HG03103 (cell line): ENCODE data around the gene TMTC2.

Source experiments
- ATAC-seq: cut with Tn5 transposase; IDR thresholded peaks from one replicate; pipeline ENCODE4 v1.9.1; 2021; ENCODE audit warnings: low read depth; ENCODE audit not compliant: unreplicated experiment

The TMTC2 gene

DNA sequence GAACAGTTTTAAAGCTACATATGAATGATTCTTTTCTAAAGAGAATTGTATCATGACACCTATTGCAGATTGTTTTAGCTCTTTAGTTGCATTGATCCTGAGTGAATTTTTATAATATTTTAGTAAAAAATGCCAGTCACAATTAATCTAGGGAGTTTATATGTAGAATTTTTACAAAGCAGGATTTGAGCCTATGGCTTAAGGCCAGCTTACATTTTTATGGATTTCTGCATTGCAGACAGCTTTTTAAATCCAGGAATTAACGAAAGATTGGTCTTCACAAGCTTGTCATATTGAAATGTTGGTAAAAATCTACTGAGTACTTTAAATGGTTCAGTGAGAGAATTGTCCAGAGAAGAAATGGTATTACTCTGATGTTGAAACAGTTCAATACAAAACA, 358.0 kb downstream of the TMTC2 start:
- ATAC-seq, result no peak

DNA sequence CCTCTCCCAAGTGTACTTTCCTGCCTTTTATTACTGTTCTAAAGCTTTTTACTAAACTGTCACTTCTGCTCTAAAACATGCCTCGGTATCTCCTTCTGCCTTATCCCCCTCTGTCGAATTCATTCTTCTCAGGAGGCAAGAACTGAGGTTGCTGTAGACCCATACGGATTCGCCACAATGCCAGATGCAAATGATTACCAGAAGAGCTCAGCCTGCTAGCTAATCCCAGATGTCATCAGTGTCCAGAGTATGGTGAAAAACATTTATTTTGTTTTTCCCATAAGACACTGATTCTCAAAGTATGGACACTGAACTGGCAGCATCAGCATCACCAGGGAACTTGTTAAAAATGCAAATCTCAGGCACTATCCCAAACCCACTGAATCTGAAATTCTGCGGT, 359.3 kb downstream of the TMTC2 start:
- no peak for ATAC-seq

DNA sequence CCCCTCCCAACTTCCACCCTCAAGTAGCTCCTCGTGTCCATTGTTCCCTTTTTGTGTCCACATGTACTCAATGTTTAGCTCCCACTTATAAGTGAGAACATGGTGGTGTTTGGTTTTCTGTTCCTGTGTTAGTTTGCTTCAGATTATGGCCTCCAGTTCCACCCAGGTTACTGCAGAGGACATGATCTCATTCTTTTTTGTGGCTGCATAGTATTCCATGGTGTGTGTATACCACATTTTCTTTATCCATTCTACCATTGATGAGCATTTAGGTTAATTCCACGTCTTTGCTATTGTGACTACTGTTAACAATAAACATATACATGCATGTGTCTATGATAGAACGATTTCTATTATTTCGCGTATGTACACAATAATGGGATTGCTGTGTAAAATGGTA, 362.6 kb downstream of the TMTC2 start:
- ATAC-seq, result no peak

DNA sequence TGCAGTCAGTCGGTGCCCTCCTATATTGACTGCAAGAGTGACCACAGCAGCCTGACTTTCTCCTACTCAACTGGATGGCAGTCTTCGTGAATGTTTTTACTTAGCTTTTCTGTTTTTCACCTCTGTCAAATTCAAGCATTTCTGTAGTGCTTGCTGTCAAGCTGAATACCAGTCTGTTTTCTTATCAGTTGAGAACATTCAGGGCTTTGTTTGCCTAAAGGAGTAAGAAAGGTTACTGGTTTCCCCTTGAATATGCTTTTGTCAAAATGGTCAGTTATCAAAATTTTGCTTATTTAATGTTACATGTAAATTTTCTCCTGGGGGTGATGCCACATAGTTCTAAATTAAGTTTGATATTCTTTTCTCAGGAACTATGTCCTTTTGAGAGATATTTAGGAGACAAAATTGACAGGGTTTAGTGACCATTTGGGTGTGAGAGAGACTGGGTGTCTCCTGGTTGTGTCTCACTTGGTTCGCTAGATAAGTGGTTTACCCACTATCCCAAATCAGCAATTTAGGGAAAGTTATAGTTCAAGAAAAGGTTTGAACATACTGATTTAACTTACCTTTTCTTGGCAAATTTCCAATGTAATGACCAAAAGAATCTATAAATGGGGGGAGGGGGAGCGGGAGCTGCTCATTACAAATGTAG, 366.3 kb downstream of the TMTC2 start:
- ATAC-seq, result no peak

DNA sequence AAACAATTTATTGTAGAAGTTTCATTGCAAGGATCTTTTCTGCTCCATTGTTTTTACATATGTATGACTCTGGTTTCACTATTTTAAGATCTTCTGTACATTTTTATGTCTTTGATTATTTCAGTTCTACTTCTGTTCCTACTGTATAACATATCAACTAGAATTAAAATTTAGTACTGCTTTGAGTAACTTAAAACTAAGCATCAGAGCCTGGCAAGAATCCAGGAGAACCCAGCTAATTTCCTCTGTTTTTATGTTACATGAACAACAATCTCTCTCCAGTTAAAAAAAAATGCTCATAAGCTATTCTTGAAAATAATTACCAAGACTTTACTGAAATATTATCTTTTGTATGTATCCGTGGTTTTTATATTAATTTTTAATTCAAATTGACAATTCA, 370.7 kb downstream of the TMTC2 start:
- no peak for ATAC-seq

DNA sequence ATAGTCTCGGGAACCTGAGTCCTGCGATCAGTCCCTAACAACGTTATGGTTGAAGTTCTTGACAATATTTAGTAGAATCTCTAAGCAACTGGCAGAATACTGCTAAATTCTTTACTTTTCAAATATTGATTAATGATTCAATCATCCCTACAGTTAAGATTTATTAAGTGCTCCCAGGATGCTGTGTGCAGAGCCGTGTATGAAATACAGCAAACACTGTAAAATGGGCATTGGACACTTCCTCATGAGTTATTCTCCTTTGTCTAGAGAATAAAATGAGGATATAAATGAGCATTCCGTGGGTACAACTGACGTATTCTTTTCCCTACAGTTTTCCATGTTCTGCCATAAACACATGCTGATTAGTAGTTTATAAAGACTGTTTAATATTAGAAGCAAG, 372.4 kb downstream of the TMTC2 start:
- ATAC-seq, result no peak

DNA sequence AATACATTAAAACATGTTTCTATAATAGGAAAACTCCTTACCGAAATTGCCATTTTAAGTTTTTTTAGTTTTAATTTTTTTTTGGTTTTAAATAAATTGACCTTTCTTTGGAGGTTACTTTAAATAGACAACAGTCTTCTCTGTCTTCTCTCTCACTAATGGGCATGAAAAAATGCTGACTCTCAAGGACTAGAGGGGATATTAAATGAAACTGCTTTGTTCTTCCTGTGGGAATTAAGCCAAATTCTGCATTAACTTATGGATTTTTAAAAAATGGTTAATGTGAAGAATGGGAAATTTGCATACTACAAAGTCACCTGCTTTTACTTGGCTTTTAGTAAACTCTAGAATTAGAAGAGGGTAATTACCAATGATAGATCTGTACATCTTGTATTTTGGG, 378.9 kb downstream of the TMTC2 start:
- no peak for ATAC-seq

DNA sequence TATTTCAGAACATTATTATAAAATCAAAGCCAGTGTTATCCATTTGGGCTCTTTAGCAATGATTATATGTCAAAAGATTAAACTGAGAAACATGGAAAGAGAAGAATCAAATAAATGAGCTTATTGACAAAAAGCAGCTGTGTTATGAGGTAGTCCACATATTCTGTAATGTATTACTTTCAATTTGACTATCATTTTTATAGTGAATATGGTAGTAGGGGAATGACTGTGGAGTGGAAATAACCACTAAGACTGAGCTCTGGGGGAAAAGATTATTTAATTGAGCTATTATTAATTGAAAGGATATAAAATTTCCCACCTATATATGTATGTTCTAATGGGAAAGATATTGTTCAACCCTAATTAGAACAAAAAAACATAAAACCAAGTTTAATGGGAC, 381.3 kb downstream of the TMTC2 start:
- no peak for ATAC-seq

DNA sequence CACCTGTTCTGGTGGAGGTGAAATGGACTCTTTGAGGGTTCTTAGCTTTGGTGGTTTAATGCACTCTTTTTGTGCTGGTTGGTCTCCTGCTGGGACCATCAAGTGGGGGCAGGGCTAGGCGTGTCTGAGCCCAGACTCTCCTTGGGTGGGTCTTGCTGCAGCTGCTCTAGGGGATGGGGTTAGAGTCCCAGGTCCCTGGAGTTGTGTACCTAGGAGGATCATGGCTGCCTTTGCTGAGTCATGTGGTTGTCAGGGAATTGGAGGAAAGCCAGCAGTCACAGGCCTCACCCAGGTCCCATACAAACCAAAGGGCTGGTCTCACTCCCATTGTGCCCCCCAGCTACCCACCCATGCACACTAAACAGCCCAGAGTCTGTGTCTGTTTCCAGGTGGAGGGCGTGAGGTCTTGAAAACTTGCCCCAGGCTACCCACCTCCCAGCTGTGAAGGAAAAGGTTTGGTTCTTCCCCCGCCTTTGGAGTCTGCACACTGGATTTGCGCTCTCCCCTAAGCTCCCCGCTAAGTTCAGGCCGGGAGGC, 387.7 kb downstream of the TMTC2 start:
- no peak for ATAC-seq

DNA sequence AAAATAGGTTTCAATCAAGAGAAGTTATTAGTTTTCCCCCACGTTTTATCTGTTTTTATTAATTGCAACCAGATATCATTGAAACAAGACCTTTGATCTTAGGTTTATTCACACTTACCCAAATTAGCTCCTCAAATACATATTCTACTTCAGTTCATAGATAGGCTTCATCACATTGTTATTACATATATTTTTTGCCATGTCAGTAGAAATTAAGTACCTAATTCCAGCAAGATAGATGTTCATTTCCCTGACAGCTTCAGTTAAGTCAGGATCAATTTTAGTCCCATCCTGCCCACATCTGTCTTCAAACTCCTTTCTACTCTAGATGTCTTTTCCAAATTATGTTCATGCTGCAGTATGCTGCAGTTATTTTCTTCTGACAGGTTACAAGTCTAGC, 388.8 kb downstream of the TMTC2 start:
- no peak for ATAC-seq

DNA sequence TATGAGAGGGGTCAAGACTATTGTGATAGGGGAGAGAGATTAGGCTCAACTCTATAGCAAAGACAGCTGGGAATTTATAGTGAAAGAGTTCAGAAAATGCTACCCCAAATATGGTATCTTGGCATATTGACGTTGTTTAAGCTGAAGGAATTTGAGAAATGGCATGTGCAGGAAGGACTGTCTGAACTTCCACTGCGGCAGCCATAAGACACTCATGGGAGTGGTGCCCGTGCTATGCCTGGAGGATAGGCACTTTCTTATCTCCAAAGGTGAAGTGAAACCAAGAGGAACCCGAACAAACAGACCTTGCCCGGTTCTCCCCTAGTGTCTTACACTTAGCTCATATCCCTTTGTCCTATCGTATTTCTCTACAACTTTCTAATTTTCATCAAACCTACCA, 390.3 kb downstream of the TMTC2 start:
- no peak for ATAC-seq

DNA sequence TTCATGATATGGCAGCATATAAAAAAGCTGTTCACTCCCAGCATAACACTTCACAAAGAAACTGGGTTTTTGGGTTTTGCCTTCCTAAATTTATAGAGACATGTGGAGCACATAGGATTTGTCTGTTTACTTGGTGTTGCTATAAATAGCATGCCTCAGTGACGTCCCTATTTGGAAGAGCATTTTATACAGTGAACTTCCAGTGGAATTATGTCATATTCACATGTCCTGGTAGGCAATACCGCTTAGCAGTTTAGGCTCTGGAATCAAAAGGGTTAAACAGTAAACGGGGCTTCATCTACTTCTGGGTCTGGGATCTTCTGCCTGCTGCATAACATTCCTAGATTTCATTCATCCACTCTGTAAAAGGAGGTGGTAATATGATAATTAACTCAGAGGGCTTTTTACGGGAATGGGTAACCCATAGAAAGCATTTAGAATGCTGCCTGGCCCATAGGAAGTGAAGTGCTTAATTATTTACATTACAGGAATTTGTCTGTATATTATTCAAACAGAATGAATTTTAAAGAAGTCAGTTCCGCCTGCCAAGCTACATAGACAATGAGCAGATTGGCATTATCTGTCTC, 396.1 kb downstream of the TMTC2 start:
- ATAC-seq, result no peak

DNA sequence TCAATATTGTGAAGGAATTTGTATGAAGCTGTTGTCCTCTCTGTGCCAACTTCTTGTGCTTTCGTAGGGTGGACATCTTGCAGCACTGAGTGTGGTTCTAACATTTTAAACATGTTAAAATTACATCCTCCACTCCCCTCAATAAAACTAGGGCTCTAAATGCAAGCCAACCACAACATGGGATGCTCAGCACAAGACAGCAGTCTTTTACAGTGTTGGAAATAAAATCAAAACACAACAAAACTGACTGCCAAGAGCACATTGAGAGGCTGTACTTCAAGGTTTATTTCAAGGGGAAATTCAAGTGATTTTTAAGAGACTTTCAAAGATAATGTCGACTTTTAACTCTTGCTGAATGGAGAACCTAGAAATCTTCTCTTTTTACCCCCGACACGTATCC, 396.9 kb downstream of the TMTC2 start:
- ATAC-seq, result no peak

DNA sequence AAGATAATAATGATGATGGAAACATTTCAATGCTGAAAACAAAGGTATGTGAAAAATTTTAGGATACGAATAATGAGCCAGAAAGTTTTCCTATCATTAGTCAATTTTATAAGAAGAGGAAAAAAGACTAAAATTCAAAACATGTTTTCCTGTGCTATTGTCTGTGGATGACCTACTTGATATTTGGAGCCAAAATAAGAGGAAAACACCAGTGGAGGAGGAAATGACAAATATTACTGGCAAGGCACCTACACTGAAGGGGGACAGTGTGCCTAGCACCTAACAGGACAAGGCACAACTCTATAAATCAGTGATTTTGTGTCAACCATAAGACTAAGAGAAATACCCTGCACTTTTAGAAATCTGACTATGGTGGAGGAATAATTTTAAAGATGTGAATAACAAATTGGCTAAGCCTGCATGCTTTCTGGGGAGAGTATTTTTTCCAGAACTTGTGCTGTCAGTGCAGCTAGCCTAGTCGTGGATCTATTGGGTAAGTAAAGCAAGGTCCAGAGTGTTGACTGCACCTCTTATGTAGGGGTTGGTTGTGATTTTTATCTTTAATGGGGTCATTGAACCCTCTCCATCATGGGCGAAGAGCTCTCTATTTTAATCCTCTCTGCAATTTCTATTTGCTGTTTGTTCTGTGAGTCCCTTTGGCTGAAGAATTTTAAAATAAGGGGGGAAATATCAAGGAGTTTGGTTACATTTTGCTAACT, 398.0 kb downstream of the TMTC2 start:
- ATAC-seq, result no peak

DNA sequence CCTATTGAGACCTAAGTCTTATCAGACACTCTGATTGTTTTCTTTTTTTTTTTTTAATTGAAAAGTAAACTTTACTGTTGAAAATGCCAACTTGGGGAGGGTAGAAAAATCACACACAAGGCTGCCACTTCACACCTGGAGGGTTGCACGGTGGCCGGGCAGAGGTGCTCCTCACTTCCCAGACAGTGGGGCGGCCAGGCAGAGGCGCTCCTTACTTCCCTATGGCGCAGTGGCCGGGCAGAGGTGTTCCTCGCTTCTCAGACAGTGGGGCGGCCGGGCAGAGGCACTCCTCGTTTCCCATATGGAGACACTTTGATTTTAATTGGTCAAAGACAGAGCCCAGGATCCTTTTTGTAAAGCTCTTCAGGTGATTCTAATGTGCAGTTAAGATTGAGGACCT, 399.3 kb downstream of the TMTC2 start:
- no peak for ATAC-seq

DNA sequence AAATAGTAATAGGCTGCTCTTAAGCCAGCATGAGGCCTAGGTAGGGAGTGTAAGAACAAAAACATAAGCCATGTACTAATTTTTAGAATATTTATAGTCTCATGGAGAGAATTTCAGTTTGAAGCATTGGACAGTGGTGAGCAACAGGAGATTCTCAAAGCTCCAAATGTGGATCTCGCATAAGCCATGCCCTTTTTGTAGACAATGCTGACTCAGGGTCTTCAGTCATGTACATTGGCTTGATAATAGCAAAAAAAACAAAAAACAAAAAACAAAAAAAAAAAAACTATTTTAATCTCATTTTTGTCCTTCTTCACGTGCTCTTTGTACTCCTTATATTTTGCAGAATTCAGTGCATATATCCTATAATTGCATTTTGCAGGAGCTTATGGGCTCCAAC, 402.9 kb downstream of the TMTC2 start:
- no peak for ATAC-seq

DNA sequence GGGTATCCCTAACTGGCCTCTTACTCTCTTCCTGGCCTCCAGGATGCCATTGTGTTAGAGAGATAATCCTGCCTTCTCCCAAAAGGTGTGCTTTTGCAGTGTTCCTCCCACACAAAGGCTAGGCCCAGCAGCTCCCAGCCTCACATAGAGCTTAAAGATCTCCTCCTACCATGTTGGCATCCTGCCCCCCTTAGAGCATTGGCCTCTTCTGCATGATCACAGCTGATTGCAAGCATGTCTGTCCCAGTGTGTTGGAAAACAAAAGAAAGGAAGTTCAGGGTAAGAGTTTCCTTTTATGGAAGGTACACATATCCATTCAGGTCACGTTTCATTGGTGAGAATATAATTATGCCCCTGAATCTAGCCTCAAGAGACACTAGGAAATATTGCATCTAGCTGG, 405.4 kb downstream of the TMTC2 start:
- ATAC-seq, result no peak

DNA sequence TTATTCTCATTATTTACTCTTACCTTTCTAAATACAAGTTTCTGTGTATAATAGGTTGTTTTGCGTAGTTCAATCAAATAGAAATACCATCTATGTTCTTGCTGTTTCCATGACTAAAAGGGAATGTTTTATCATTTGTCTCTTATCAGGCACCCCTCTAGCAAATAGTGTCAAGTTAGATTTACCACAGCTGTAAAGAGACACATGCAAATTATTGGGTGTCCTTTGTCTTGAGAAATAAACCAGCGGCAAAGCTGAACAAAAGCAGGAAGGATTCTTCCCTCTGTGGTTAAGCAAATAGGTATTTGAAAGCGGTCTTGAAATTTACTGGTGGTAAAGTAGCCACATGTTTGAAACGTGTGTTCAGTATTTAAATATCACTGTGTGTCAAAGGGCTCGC, 405.9 kb downstream of the TMTC2 start:
- no peak for ATAC-seq

DNA sequence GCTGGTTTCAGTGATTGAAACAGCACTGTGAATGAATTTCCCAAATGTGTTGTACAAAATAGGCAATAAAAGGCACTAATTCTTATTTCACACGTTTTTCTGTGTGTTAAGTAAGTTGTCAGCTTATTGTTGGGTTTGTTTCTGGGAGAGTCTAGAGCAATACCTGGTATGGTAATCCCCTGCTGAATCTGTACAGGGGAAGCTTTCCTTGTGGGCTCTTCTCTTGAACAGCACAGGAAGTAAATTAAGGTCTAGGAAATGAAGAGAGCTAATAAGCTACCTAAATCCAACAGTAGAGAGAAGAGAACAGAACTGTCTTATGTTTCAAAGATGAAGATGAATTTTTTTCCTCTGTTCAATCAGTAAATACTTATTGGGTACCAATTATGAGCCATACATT, 406.7 kb downstream of the TMTC2 start:
- no peak for ATAC-seq

DNA sequence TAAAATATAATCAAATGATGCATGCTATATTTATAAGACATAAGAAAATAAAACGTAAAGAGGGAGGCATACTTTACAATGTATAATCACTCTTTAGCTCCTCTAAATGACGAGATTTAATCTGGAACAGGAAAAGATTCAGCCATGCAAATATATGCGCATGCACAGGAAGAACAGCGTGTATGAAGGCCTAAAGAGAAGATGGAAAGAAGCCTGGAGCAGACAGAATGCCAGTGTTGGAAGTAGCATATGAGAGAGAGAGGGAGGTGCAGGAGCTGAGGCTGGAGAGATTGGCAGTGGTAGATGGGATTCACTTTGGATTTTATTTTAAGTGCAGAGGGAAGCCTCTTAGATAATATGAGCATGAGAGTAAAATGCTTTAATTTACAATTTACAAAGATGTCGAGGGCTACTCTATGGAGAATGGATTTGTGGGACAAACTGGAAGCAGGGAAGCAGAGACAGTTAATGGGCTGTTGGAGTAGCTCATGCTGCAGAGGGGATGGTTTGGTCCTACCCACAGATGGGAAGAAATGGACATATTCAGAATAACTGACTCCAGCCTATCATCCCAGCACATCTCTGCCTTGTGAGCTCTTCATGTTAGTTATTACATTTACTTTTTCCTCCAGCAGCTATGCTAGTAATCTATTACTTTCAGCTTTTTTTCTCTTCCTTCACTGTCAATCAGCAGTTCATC, 411.1 kb downstream of the TMTC2 start:
- no peak for ATAC-seq

DNA sequence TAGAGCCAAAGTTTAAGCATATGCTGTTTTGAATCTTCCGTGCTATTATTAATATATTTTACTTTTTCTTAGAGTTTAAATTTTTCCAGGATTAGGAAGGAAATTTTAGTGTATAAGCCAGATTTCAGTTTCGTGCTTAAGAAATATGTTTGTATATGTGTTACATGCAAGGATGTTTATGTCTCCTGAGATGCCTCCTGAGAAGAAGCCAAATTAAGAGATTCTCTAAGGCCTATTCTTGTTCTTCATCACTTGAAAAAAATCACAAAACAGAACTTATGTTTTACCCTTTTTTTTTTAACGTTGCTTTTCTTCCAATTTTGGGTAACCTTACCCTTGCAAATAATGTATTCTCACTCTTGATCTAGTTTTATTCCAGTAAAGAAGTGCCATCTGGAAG, 412.7 kb downstream of the TMTC2 start:
- no peak for ATAC-seq
